RWPE2 (cell line): ENCODE results near the gene C19orf25.
A peak's percentile ranks its signal among the peaks of the same experiment; 100 is the strongest.

Experiments used
- ATAC-seq: fragments of 200-7000 bp; cut with Tn5 transposase; 3 replicates; pipeline ENCODE4 v1.9.1; 2021; ENCODE audit warnings: low read depth
- DNase-seq: peaks from one replicate; pipeline ENCODE4 v3.0.0-alpha.2; 2020; ENCODE audit warnings: low spot score
- H3K27ac ChIP-seq: fragments of 450-650 bp; 2 replicates; pipeline ENCODE4 v1.5.1; 2017; ENCODE audit warnings: mild to moderate bottlenecking; ENCODE audit not compliant: poor library complexity, severe bottlenecking
- H3K27me3 ChIP-seq: fragments of 250-450 bp; sonication (Bioruptor Pico); 2 replicates; pipeline ENCODE4 v1.5.1; 2021; ENCODE audit warnings: mild to moderate bottlenecking, moderate library complexity; ENCODE audit not compliant: insufficient read depth, poor library complexity, severe bottlenecking
- H3K36me3 ChIP-seq: fragments of 250-450 bp; sonication (Bioruptor Pico); 2 replicates; pipeline ENCODE4 v1.5.1; 2020; ENCODE audit warnings: low read depth, mild to moderate bottlenecking, moderate library complexity
- H3K4me1 ChIP-seq: fragments of 250-450 bp; sonication (Bioruptor Pico); 2 replicates; pipeline ENCODE4 v1.5.1; 2021; ENCODE audit warnings: mild to moderate bottlenecking, moderate library complexity; ENCODE audit not compliant: insufficient read depth, poor library complexity, severe bottlenecking
- H3K4me3 ChIP-seq: fragments of 250-450 bp; sonication (Bioruptor Pico); 2 replicates; pipeline ENCODE4 v1.5.1; 2021; ENCODE audit warnings: mild to moderate bottlenecking, moderate library complexity; ENCODE audit not compliant: severe bottlenecking
- H3K9me3 ChIP-seq: fragments of 250-450 bp; sonication (Bioruptor Pico); 2 replicates; pipeline ENCODE4 v1.5.1; 2021; ENCODE audit warnings: mild to moderate bottlenecking, moderate library complexity; ENCODE audit not compliant: severe bottlenecking
- TF ChIP-seq, protein P1 (sequence below): fragments of 450-650 bp; IDR thresholded peaks from one replicate; pipeline ENCODE4 v1.5.1; 2017; ENCODE audit warnings: mild to moderate bottlenecking, moderate library complexity; ENCODE audit not compliant: poor library complexity, severe bottlenecking

Gene C19orf25

DNA sequence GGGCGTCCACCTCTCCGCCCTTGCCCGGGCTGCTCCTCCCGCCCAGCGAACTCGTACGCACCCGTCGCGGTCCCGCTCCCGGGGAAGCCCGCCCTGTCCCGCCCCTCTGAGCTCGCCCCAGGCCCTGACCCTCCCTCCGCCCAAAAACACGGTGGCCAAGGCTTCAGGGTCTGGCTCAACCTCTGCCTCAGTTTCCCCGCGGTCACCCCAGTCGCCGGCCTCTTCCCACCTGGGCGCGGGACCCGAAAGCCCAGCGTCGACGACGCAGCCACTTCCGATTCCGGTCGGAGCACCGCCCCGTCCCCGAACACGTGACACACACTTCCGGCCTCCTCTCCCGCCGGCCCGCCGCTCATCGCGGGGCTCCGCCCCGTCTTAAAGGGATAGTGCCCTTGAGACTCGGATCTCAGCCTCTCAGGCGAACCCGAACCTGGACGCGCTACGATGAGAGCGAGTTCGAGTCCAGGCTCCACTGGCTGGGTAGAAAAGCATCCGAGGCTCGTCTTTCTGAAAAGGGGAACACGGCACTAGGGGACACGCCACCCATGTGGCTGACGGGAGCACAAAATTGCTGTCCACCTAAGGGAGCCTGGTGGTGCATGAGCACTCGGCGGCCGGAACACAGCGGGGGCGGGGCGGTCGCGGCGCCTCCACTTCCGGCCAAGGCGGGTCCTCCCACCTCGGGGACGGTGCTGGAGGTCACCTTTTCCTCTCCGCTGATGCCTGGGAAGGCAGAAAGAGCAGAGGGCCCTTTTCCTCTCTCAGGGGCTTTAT, at the start of gene C19orf25:
Gene C19orf25 (minus strand): TSS at position 282 of the 774 bp plus-strand sequence. CDS start 312 bp downstream, outside the sequence.
- peak within 1 kb of the TSS; percentile 38 for H3K27ac ChIP-seq
- peak; percentile 90 for DNase-seq
- H3K4me1 ChIP-seq: no peaks in the 10 kb centered on the region
- H3K36me3 ChIP-seq: peaks cover 18% of the 10 kb centered on the region
- TF ChIP-seq, protein P1, sequence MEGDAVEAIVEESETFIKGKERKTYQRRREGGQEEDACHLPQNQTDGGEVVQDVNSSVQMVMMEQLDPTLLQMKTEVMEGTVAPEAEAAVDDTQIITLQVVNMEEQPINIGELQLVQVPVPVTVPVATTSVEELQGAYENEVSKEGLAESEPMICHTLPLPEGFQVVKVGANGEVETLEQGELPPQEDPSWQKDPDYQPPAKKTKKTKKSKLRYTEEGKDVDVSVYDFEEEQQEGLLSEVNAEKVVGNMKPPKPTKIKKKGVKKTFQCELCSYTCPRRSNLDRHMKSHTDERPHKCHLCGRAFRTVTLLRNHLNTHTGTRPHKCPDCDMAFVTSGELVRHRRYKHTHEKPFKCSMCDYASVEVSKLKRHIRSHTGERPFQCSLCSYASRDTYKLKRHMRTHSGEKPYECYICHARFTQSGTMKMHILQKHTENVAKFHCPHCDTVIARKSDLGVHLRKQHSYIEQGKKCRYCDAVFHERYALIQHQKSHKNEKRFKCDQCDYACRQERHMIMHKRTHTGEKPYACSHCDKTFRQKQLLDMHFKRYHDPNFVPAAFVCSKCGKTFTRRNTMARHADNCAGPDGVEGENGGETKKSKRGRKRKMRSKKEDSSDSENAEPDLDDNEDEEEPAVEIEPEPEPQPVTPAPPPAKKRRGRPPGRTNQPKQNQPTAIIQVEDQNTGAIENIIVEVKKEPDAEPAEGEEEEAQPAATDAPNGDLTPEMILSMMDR: no peak
- no peaks in the 10 kb centered on the region for H3K9me3 ChIP-seq
- ATAC-seq: peak; percentile 87
- no peaks in the 10 kb centered on the region for H3K27me3 ChIP-seq
- peak within 1 kb of the TSS; percentile 54 for H3K4me3 ChIP-seq

DNA sequence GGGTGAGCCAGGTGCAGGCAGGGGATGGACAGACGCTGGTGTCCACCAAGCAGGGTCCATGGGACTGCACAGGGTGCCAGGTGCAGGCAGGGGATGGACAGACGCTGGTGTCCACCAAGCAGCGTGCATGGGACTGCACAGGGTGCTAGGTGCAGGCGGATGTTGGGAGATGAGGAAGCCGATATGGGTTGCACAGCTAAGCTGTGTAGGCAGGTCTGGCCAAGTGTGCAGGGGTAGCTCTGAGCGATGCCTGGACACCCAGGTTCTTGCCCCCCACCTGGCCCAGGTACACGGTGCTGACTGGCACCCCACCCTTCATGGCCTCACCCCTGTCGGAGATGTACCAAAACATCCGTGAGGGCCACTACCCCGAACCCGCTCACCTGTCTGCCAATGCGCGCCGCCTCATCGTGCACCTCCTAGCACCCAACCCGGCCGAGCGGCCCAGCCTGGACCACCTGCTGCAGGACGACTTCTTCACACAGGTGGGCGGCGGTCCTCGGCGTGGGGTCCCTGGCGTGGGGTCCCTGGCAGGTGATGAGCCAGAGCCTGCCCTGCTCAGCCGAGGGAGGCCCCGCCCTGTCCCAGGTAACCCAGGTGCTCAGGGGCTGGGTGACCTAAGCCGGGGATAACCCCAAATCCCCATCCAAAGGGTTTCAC, 48.8 kb upstream of the C19orf25 start:
- TF ChIP-seq, protein P1: no peak
- Histone ChIP-seq H3K4me3 (no peak overlapping the region), H3K36me3 (no peaks in the 10 kb centered on the region), H3K9me3 (no peaks in the 10 kb centered on the region), H3K27ac (no peak overlapping the region), H3K27me3 (peaks cover 28% of the 10 kb centered on the region), H3K4me1 (no peaks in the 10 kb centered on the region)
- ATAC-seq (no peak), DNase-seq (no peak)

DNA sequence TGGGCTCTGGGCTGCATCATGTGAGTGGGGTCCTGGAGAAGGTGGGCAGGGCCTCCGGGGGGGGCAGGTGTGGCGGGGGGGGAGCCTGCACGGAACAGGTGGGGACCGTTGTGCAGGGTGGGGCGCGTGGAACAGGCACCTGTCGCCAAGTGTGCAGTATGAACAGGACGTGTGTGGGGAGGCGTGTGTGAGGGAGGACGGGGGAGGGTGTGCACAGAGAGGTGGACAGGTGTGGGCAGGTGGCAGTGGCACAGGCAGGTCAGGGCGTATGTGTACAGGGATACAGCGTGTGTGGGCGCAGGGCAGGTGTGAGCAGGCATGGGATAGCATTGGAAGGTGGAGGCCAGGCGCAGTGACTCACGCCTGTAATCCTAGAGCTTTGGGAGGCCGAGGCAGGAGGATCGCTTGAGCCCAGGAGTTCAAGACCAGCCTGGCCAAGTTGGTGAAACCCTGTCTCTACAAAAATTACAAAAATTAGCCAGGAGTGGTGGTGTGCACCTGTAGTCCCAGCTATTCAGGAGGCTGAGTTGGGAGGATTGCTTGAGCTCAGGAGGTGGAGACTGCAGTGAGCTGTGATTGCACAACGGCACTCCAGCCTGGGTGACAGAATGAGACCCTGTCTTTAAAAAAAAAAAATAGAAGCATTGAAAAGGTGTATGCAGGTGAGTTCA, 48.1 kb upstream of the C19orf25 start:
- TF ChIP-seq, protein P1: no peak
- Histone ChIP-seq H3K27ac (no peak overlapping the region), H3K27me3 (peaks cover 31% of the 10 kb centered on the region), H3K9me3 (no peaks in the 10 kb centered on the region), H3K4me1 (no peaks in the 10 kb centered on the region), H3K36me3 (no peaks in the 10 kb centered on the region), H3K4me3 (no peak overlapping the region)
- DNase-seq (no peak), ATAC-seq (peak; percentile 62; the same call in 2 of the 3 replicates)

DNA sequence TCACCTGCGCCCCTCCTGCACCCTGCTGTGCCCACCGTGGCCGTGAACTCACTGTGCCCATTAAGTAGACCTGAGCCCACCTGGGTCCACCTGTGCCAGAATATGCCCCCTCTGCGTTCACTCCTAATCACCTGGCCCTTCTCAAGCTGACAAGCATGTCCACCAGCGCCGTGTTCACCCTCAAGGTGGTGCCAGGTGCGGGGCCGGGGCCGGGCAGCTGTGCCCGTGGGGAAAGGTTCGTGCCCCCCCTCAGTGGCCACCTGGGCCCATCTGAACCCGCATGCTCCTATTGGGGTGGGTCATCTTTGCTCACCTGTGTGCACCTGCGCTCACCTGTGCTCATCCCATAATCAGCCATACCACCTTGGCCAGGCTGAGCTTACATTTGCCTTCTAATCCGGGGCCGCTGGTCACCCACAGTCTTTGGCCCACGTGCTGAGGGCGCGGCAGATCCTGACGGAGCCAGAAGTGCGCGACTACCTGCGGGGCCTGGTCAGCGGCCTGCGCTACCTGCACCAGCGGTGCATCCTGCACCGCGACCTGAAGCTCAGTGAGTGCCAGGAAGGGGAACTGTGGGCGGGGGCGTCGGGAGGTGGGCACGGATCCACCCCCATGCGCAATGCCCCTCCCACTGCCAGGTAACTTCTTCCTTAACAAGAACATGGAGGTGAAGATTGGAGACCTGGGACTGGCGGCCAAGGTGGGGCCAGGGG, 47.2 kb upstream of the C19orf25 start:
- H3K4me3 ChIP-seq: no peak overlapping the region
- H3K36me3 ChIP-seq: no peaks in the 10 kb centered on the region
- TF ChIP-seq, protein P1: no peak
- no peak for ATAC-seq
- H3K4me1 ChIP-seq: no peaks in the 10 kb centered on the region
- no peak overlapping the region for H3K27ac ChIP-seq
- H3K27me3 ChIP-seq: peaks cover 31% of the 10 kb centered on the region
- no peak for DNase-seq
- no peaks in the 10 kb centered on the region for H3K9me3 ChIP-seq
